ENCODE results near the gene TNFRSF6B. TPM values are rescaled to one million over a fixed set of nuclear protein-coding genes. Genes with fewer than 3 reads are reported as not detected.

TNFRSF6B gene
- total RNA-seq, 2 experiments from 2014 or later, result not detected

DNA sequence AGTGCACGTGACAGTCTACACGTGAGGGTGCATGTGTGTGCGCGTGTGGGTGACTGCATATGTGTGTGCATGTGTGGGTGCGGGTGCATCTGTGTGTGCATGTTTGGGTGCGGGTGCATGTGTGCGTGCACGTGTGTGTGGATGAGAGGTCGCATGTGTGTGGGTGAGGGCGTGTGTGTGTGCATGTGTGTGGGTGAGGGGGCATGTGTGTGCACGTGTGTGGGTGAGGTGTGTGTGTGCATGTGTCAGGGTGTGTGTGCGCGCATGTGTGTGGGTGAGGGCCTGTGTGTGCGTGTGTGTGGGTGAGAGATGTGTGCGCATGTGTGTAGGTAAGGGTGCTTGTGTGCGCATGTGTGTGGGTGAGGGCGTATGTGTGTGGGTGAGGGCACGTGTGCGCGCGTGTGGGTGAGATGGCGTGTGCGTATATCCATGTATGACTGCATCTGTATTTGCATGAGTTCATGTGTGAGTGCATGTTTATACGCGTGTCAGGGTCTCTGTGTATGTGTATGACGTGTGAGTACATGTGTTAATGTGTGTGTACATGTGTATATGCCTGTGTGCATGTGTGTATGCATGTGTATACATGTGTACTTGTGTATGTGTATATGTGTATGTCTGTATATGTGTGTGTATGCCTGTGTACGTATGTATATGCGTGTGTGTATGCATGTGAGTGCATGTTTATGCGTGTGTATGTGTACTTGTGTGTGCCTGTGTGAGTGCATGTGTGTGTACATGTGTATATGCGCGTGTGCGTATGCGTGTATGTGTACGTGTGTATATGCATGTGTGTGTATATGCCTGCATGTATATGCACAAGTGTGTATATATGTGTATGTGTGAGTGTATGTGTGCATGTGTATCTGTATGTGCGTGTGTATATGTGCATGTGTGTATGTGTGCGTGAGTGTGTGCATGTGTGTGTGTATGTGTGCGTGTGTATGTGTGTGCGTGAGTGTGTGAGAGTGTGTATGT, 36.0 kb downstream of the TNFRSF6B start:
- Mint-ChIP-seq H3K27ac (no peak overlapping the region), H3K9me3 (no peaks in the 10 kb centered on the region), H3K36me3 (peaks cover 15% of the 10 kb centered on the region), H3K4me1 (peaks cover 26% of the 10 kb centered on the region), H3K4me3 (no peak overlapping the region), H3K27me3 (no peaks in the 10 kb centered on the region)
- POLR2A ChIA-PET, result no interaction called here
- ATAC-seq (ENCODE audit: low read depth) (no peak), DNase-seq (no peak)

DNA sequence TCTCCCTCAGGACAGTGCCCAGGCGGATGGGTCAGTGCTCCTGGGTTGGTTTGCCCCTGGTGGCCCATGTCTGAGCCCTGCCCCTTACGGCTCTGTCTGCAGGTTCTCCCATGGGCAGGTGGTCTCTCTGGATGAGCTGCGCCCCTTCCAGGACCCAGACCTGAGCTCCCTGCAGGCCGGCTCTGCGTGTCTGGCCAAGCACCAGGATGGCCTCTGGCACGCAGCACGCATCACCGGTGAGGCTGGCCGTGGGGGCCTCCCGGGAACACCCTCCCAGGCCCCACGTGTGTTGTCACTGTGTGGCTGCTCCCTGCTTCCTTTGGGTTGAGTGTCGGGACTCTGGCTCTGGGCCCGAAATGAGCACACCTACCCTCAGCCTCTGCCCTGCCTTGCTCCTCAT, 36.7 kb downstream of the TNFRSF6B start:
- H3K36me3 Mint-ChIP-seq, result peaks cover 13% of the 10 kb centered on the region
- H3K9me3 Mint-ChIP-seq, result no peaks in the 10 kb centered on the region
- DNase-seq (no peak), ATAC-seq (ENCODE audit: low read depth) (no peak)
- H3K27me3 Mint-ChIP-seq, result no peaks in the 10 kb centered on the region
- no peak overlapping the region for H3K27ac Mint-ChIP-seq
- H3K4me1 Mint-ChIP-seq, result peaks cover 20% of the 10 kb centered on the region
- POLR2A ChIA-PET, result interaction anchor here (0.7 kb wide), 1 partner anchor 31 kb away, joined by 3 read pairs; no protein-coding TSS in a partner anchor
- H3K4me3 Mint-ChIP-seq, result no peak overlapping the region

DNA sequence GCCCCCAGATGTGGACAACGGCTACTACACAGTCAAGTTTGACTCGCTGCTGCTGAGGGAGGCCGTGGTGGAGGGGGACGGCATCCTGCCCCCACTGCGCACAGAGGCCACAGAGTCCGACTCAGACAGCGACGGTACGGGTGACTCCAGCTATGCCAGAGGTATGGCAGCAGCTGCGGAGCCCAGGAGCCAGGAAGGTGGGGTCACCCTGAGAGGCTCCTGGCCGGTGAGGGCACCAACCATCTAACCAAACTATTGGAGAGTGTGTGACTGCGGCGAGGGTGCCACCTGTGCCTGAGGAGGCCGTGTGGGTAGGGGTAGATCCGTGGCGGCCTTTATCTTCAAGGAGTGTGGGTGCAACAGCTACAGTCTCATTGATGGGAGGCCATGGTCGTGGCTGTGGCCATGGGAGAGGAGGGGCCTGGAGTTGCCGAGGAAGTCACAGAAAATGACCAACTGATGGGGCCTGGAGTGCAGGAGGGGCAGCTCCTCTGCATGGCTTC, 37.2 kb downstream of the TNFRSF6B start:
- POLR2A ChIA-PET, result interaction anchor here (0.7 to 6.4 kb wide), 2 partner anchors 26 to 31 kb away, joined by 3 to 98 read pairs; partner anchors contain the start of genes ARFRP1 and ZGPAT
- Mint-ChIP-seq H3K27me3 (no peaks in the 10 kb centered on the region), H3K27ac (peak overlapping the region; percentile 75), H3K9me3 (no peaks in the 10 kb centered on the region), H3K4me1 (peaks cover 14% of the 10 kb centered on the region), H3K36me3 (peaks cover 13% of the 10 kb centered on the region), H3K4me3 (peak overlapping the region; percentile 2)
- DNase-seq (no peak), ATAC-seq (ENCODE audit: low read depth) (no peak)

DNA sequence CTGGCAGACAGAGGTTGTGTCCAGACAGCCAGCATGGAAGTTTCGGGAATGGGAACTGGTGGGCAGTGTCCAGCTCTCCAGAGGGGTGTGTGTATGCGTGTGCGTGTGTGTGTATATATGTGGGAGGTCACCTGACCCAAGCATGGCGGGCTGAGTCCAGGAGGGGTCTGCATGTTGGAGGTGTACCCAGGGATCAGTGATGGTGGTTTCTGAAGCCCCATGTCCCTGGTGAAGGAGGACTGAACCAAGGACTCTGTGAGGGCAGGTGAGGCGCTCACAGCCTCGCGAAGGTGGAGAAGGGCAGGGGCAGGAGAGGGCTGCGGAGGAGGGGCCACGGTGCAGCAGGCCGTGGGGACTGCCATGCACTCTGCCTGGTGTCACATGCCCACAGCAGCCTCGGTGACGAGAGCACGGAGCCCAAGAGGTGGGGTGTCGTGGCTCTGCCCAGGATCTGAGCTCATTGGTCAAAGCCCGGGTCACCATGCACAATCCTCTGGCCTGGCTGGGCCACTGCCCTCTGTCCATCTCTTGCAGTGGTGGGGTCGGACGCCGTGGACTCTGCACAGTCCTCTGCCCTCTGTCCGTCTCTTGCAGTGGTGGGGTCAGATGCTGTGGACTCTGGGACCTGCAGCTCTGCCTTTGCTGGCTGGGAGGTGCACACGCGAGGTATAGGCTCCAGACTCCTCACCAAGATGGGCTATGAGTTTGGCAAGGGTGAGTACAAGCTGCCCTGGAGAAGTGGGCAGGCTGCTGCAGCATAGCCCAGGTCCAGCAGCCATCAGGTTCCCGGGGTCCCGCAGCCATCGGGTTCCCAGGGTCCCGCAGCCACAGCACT, 37.9 kb downstream of the TNFRSF6B start:
- H3K27ac Mint-ChIP-seq, result peak overlapping the region; percentile 75
- ATAC-seq (ENCODE audit: low read depth), result no peak
- peaks cover 14% of the 10 kb centered on the region for H3K4me1 Mint-ChIP-seq
- no peak for DNase-seq
- H3K9me3 Mint-ChIP-seq, result no peaks in the 10 kb centered on the region
- peak overlapping the region; percentile 2 for H3K4me3 Mint-ChIP-seq
- H3K27me3 Mint-ChIP-seq, result no peaks in the 10 kb centered on the region
- peaks cover 13% of the 10 kb centered on the region for H3K36me3 Mint-ChIP-seq
- POLR2A ChIA-PET, result interaction anchor here (6.4 kb wide), 1 partner anchor 26 kb away, joined by 98 read pairs; the partner anchor contains the start of genes ARFRP1 and ZGPAT

DNA sequence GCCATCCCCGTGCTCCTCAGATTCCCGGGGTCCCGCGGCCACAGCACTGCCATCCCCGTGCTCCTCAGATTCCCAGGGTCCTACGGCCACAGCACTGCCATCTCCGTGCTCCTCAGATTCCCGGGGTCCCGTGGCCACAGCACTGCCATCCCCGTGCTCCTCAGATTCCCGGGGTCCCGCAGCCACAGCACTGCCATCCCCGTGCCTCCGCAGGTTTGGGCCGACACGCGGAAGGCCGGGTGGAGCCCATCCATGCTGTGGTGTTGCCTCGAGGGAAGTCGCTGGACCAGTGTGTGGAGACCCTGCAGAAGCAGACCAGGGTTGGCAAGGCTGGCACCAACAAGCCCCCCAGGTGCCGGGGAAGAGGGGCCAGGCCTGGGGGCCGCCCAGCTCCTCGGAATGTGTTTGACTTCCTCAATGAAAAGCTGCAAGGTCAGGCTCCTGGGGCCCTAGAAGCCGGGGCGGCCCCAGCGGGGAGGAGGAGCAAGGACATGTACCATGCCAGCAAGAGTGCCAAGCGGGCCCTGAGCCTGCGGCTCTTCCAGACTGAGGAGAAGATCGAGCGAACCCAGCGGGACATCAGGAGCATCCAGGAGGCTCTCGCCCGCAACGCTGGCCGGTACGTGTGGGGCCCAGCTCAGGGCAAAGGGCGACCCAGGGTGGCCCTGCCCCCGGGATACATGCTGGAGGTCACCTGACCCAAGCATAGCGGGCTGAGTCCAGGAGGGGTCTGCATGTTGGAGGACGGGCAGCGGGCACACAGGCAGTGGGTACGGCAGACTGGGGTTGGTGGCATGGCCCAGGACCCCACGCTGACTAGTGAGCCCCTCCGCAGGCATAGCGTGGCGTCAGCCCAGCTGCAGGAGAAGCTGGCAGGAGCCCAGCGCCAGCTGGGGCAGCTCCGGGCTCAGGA, 38.8 kb downstream of the TNFRSF6B start:
- Mint-ChIP-seq H3K27me3 (no peaks in the 10 kb centered on the region), H3K36me3 (peaks cover 10% of the 10 kb centered on the region), H3K4me1 (peaks cover 14% of the 10 kb centered on the region), H3K27ac (peak overlapping the region; percentile 95), H3K9me3 (no peaks in the 10 kb centered on the region), H3K4me3 (peak overlapping the region; percentile 88)
- DNase-seq (peak; percentile 46), ATAC-seq (ENCODE audit: low read depth) (no peak)
- POLR2A ChIA-PET, result interaction anchor here (0.6 to 6.4 kb wide), 8 partner anchors 7 to 343 kb away, joined by 3 to 98 read pairs (median 5); partner anchors contain the start of genes ARFRP1, PPDPF, TPD52L2 and ZGPAT

DNA sequence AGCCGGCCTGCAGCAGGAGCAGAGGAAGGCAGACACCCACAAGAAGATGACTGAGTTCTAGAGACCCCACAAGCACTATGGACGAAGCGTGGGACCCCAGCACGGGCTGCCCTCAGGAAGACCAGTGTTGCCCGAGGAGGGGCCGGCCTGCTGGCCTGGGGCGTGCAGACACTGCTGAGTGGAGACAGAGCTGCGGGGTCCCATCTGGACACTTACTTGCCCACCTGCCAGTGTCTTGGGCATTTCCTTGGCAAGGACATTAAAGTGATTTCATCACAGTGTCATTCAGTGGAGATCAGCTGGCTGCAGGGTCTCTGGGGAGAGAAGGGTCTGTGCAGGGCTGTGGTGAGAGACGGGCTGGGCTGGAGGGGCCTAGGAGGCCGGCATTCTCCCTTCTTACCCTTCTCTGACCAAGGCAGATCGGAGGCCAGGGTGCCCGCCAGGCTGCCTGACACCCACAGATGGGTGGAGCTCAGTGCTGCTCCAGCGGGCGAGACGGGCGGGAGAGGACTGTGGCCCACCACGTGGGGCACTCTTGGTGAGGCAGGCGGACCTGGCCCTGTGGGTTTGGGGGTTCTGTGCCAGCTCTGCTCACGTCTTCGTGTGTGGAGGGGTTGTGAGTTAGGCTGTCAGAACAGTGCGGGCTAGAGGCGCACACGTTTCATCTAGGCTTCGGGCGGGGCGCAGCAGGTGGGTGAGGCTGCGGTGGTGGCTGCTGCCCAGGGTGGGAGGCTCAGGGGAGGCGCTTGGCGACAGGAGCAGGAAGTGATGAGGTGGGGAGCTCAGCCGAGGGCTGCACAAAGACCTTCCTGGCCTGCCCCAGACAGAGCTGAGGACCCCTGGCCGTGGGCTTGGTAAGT, 39.6 kb downstream of the TNFRSF6B start, which contains the start of gene LIME1:
LIME1 (plus strand) TSS at position 806 of the 860 bp plus-strand sequence. CDS start 886 bp downstream, outside the sequence.
- H3K9me3 Mint-ChIP-seq, result no peaks in the 10 kb centered on the region
- peaks cover 8% of the 10 kb centered on the region for H3K36me3 Mint-ChIP-seq
- peaks cover 14% of the 10 kb centered on the region for H3K4me1 Mint-ChIP-seq
- ATAC-seq (ENCODE audit: low read depth), result peak; percentile 53
- DNase-seq, result peak; percentile 84
- H3K4me3 Mint-ChIP-seq, result peak within 1 kb of the TSS; percentile 88
- H3K27me3 Mint-ChIP-seq, result no peaks in the 10 kb centered on the region
- POLR2A ChIA-PET, result interaction anchor here (0.6 to 6.4 kb wide), 13 partner anchors 8 to 342 kb away, joined by 3 to 98 read pairs (median 4); partner anchors contain the start of genes ARFRP1, PPDPF, TPD52L2 and ZGPAT
- peak within 1 kb of the TSS; percentile 95 for H3K27ac Mint-ChIP-seq

DNA sequence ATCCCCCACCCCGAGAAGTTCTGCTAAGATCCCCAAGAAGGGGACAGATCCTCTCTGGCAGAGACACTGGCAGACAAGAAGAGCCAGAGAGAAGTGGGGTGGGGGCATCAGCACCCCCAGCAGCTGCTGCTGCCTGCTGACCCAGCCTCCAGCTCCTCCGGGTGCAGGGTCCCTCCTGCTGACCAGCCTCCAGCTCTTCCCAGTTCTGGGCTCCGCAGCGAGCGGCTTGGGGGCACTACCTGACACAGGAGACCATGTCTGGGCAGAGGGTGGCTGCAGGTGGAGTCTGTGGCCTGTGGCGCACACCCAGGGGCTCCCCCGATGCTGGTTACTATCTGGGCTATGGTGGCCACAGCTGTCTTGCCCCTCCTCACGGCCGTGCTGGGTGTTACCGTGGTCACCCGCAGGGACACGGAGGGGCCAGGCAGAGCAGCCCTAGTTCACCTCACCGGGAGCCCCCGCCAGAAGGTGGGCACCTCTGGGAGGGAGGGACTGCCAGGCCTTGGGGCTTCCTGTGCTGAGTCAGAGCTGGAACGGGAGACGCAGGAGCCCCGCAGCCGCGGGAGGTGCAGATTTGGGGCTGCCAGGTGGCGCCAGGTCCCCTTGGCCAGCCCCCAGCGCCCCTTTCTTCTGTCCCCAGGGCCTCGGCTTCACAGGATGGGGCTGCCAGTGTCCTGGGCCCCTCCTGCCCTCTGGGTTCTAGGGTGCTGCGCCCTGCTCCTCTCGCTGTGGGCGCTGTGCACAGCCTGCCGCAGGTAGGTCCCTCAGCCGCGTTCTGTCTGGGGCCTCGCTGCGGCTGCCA, 40.6 kb downstream of the TNFRSF6B start:
- DNase-seq (peak; percentile 81), ATAC-seq (ENCODE audit: low read depth) (peak; percentile 21)
- no peaks in the 10 kb centered on the region for H3K27me3 Mint-ChIP-seq
- no peaks in the 10 kb centered on the region for H3K9me3 Mint-ChIP-seq
- peaks cover 8% of the 10 kb centered on the region for H3K36me3 Mint-ChIP-seq
- H3K4me1 Mint-ChIP-seq, result peaks cover 14% of the 10 kb centered on the region
- POLR2A ChIA-PET, result interaction anchor here (1.0 to 6.4 kb wide), 12 partner anchors 9 to 199 kb away, joined by 3 to 98 read pairs (median 4); partner anchors contain the start of genes ARFRP1, TPD52L2 and ZGPAT
- H3K27ac Mint-ChIP-seq, result peak overlapping the region; percentile 95
- peak overlapping the region; percentile 88 for H3K4me3 Mint-ChIP-seq

DNA sequence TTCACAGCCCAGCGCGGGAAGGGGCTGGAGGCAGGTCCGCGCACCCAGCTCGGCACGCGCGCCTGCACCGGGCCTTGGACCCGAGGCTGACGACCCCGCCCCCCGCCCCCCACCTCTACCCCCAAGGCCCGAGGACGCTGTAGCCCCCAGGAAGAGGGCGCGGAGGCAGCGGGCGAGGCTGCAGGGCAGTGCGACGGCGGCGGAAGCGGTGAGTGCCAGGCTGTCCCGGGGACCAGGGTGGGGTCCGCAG, 41.2 kb downstream of the TNFRSF6B start:
- Mint-ChIP-seq H3K27ac (no peak overlapping the region), H3K36me3 (peaks cover 8% of the 10 kb centered on the region), H3K27me3 (no peaks in the 10 kb centered on the region), H3K4me3 (peak overlapping the region; percentile 88), H3K9me3 (no peaks in the 10 kb centered on the region), H3K4me1 (peaks cover 14% of the 10 kb centered on the region)
- no peak for DNase-seq
- POLR2A ChIA-PET, result interaction anchor here (1.0 to 6.4 kb wide), 6 partner anchors 9 to 96 kb away, joined by 3 to 98 read pairs (median 6); partner anchors contain the start of genes ARFRP1 and ZGPAT
- ATAC-seq (ENCODE audit: low read depth), result no peak

DNA sequence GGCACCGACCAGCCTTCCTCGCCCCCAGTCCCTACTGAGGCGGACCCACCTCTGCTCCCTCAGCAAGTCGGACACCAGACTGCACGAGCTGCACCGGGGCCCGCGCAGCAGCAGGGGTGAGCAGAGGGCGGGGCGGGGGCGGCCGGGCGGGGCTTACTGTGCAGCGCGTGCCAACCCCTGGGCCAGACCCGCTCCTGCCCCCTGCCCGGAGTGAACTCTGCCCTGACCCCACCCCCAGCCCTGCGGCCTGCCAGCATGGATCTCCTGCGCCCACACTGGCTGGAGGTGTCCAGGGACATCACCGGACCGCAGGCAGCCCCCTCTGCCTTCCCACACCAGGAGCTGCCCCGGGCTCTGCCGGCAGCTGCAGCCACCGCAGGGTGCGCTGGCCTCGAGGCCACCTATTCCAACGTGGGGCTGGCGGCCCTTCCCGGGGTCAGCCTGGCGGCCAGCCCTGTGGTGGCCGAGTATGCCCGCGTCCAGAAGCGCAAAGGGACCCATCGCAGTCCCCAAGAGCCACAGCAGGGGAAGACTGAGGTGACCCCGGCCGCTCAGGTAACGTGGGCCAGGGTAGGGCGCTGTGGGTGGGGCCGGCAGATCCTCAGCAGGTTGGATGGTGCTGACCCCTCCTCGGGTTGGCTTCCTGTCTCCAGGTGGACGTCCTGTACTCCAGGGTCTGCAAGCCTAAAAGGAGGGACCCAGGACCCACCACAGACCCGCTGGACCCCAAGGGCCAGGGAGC, 41.7 kb downstream of the TNFRSF6B start:
- Mint-ChIP-seq H3K36me3 (peaks cover 8% of the 10 kb centered on the region), H3K4me3 (peak overlapping the region; percentile 55), H3K27ac (peak overlapping the region; percentile 25), H3K27me3 (no peaks in the 10 kb centered on the region), H3K9me3 (no peaks in the 10 kb centered on the region), H3K4me1 (peaks cover 14% of the 10 kb centered on the region)
- DNase-seq (peak; percentile 69), ATAC-seq (ENCODE audit: low read depth) (no peak)
- POLR2A ChIA-PET, result interaction anchor here (1.0 to 6.4 kb wide), 6 partner anchors 10 to 96 kb away, joined by 3 to 98 read pairs (median 6); partner anchors contain the start of genes ARFRP1 and ZGPAT

DNA sequence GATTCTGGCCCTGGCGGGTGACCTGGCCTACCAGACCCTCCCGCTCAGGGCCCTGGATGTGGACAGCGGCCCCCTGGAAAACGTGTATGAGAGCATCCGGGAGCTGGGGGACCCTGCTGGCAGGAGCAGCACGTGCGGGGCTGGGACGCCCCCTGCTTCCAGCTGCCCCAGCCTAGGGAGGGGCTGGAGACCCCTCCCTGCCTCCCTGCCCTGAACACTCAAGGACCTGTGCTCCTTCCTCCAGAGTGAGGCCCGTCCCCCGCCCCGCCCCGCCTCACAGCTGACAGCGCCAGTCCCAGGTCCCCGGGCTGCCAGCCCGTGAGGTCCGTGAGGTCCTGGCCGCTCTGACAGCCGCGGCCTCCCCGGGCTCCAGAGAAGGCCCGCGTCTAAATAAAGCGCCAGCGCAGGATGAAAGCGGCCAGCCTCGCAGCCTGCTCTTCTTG, 42.3 kb downstream of the TNFRSF6B start:
- no peak for ATAC-seq (ENCODE audit: low read depth)
- Mint-ChIP-seq H3K4me1 (peaks cover 15% of the 10 kb centered on the region), H3K27ac (peak overlapping the region; percentile 25), H3K27me3 (no peaks in the 10 kb centered on the region), H3K4me3 (peak overlapping the region; percentile 55), H3K9me3 (no peaks in the 10 kb centered on the region), H3K36me3 (peaks cover 7% of the 10 kb centered on the region)
- POLR2A ChIA-PET, result interaction anchor here (0.6 to 6.4 kb wide), 6 partner anchors 9 to 126 kb away, joined by 3 to 98 read pairs (median 3); partner anchors contain the start of genes ARFRP1, TPD52L2 and ZGPAT
- DNase-seq, result no peak

Measured in activated naive CD8-positive, alpha-beta T cell treated with anti-CD3 and anti-CD28 coated beads, Interleukin-2, amount 10 ng/mL, durations not matched to agents 7 days and 5 days (primary cell).